Measurements from ENCODE around the gene IQCH.

IQCH gene

GRCh38 chr15:67406257-67406861, 151.8 kb downstream of the IQCH start:
- H3K4me1 Mint-ChIP-seq, result peaks cover 38% of the 10 kb centered on the region
- no peak overlapping the region for H3K4me3 Mint-ChIP-seq
- H3K27me3 Mint-ChIP-seq (ENCODE audit: low read depth, poor library complexity), result no peaks in the 10 kb centered on the region
- no peak overlapping the region for H3K27ac Mint-ChIP-seq
- no peaks in the 10 kb centered on the region for H3K9me3 Mint-ChIP-seq
- no peak for DNase-seq
- no peaks in the 10 kb centered on the region for H3K36me3 Mint-ChIP-seq (ENCODE audit: low read depth)
- no peak for TF ChIP-seq CTCF (IDR thresholded peaks at IDR 0.05)

GRCh38 chr15:67407786-67408185, 153.2 kb downstream of the IQCH start:
- H3K4me3 Mint-ChIP-seq, result no peak overlapping the region
- H3K27me3 Mint-ChIP-seq (ENCODE audit: low read depth, poor library complexity), result no peaks in the 10 kb centered on the region
- H3K36me3 Mint-ChIP-seq (ENCODE audit: low read depth), result no peaks in the 10 kb centered on the region
- no peak for TF ChIP-seq CTCF (IDR thresholded peaks at IDR 0.05)
- H3K9me3 Mint-ChIP-seq, result no peaks in the 10 kb centered on the region
- no peak for DNase-seq
- peaks cover 40% of the 10 kb centered on the region for H3K4me1 Mint-ChIP-seq
- peak overlapping the region; percentile 50 for H3K27ac Mint-ChIP-seq

GRCh38 chr15:67409175-67409574, 154.6 kb downstream of the IQCH start:
- DNase-seq, result no peak
- no peak overlapping the region for H3K27ac Mint-ChIP-seq
- H3K9me3 Mint-ChIP-seq, result no peaks in the 10 kb centered on the region
- H3K4me3 Mint-ChIP-seq, result no peak overlapping the region
- no peak for TF ChIP-seq CTCF (IDR thresholded peaks at IDR 0.05)
- no peaks in the 10 kb centered on the region for H3K36me3 Mint-ChIP-seq (ENCODE audit: low read depth)
- H3K4me1 Mint-ChIP-seq, result peaks cover 44% of the 10 kb centered on the region
- no peaks in the 10 kb centered on the region for H3K27me3 Mint-ChIP-seq (ENCODE audit: low read depth, poor library complexity)

GRCh38 chr15:67411486-67411885, 156.9 kb downstream of the IQCH start:
- H3K36me3 Mint-ChIP-seq (ENCODE audit: low read depth), result no peaks in the 10 kb centered on the region
- TF ChIP-seq CTCF (IDR thresholded peaks at IDR 0.05), result no peak
- H3K4me1 Mint-ChIP-seq, result peaks cover 51% of the 10 kb centered on the region
- no peak overlapping the region for H3K27ac Mint-ChIP-seq
- H3K9me3 Mint-ChIP-seq, result no peaks in the 10 kb centered on the region
- H3K27me3 Mint-ChIP-seq (ENCODE audit: low read depth, poor library complexity), result no peaks in the 10 kb centered on the region
- no peak overlapping the region for H3K4me3 Mint-ChIP-seq
- no peak for DNase-seq

GRCh38 chr15:67413770-67414390, 159.3 kb downstream of the IQCH start:
- Mint-ChIP-seq H3K27ac (peak overlapping the region; percentile 33), H3K9me3 (no peaks in the 10 kb centered on the region), H3K4me3 (peak overlapping the region; percentile 19), H3K27me3 (ENCODE audit: low read depth, poor library complexity) (no peaks in the 10 kb centered on the region), H3K4me1 (peaks cover 48% of the 10 kb centered on the region), H3K36me3 (ENCODE audit: low read depth) (no peaks in the 10 kb centered on the region)
- TF ChIP-seq CTCF (IDR thresholded peaks at IDR 0.05), result no peak
- no peak for DNase-seq

- no peaks in the 10 kb centered on the region for H3K36me3 Mint-ChIP-seq (ENCODE audit: low read depth)
- H3K4me1 Mint-ChIP-seq, result peaks cover 42% of the 10 kb centered on the region
- TF ChIP-seq CTCF (IDR thresholded peaks at IDR 0.05), result no peak
- H3K27me3 Mint-ChIP-seq (ENCODE audit: low read depth, poor library complexity), result no peaks in the 10 kb centered on the region
- peak overlapping the region; percentile 12 for H3K4me3 Mint-ChIP-seq
- no peaks in the 10 kb centered on the region for H3K9me3 Mint-ChIP-seq
- DNase-seq, result peak; percentile 28
- H3K27ac Mint-ChIP-seq, result peak overlapping the region; percentile 30
Observed at GRCh38 chr15:67415181-67415580, 160.6 kb downstream of the IQCH start.
